Measurements from ENCODE around the gene SLC25A51.

SLC25A51 gene

DNA sequence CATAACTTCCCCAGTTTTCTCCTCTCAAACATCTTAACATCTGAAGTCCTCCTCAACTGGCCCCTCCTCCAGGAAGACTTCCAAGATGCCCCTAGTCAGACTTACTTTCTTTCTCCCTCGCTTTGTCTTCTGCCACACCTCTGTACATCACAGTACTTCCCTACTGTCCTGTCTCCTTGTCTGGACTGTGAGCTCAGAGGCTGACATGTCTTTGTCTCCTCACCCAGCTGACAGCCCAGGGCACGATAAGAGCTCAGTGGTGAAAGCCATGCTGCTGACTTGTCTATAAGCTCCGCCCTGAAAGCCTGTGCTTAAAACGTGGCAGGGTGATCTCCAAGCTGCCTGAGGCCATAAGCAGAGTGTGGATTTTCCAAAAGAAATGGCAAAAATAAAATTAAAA lies 33.0 kb upstream of the SLC25A51 start:
- DNase-seq (ENCODE audit: low spot score) = no peak

DNA sequence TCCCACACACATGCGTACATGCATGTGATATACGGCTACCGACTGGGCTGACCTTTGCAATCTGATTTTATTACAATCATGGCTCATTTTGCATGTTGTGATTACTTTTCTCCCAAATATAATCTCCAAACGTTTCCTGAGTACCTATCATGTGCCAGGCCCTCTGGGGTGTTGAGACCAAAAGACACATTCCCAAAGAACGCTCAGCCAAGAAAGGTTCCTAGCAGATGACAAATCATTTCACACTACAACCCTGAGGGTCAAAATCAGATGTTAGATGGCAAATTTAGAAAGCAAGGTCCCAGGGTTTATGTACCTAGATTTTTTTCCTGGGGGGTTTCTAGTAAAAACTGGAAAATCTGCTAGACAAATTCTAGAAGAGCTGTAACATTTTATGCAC lies 32.4 kb upstream of the SLC25A51 start:
- DNase-seq (ENCODE audit: low spot score) = no peak

DNA sequence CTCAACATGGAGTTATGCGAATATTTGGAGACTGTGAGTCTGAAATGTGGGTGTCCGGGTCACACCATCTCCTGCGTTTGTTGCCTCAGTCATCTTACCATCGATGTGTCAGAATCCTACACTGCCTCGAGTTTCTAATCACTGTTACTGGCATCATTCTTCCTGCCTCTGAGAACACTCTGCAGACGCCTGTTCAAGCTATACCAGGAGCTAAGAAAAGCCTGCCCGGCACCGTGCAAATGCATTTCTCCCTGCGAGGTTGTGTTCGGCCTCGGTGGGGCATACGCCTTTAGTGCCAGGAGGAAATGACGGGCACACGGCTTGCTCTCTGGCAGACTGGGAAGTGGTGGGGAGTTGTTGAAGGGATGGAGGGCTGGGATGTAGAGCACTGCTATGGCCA lies 31.2 kb upstream of the SLC25A51 start:
- no peak for DNase-seq (ENCODE audit: low spot score)

DNA sequence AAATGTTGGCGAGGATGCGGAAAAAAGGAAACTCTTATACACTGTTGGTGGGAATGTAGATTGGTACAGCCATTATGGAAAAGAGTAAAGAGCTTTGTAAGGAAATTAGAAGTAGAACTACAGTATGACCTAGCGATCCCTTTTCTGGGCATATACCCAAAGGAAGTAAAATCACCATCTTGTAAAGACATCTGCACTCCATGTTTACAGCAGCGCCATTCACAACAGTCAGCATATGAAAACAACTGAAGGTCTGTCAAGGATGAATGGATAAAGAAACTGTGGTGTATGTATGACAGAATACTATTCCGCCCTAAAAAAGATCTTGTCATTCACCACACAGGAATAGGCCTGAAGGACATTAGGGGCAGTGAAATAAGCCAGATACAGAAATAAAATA lies 27.7 kb upstream of the SLC25A51 start:
- no peak for DNase-seq (ENCODE audit: low spot score)

DNA sequence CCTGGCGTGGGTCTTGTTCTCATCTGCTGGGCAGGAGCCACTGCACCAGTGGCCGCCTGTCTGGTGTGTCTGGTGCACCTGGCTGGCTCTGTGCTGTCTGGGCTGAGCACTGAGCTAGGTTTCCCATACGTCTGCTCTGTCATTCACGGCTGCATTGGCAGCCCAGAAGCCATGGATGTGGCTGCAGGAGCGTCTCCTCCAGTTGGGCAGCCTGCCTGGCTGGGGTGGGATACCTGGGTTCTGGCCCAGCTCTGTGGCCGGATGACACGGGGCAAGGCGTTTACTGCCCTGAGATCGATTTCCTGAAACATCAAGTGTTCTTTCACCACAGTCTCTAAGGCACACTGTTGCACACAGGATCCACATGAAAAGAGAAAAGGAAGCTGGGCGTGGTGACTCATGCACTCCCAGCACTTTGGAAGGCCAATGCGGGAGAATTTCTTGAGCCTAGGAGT lies 25.5 kb upstream of the SLC25A51 start:
- no peak for DNase-seq (ENCODE audit: low spot score)

DNA sequence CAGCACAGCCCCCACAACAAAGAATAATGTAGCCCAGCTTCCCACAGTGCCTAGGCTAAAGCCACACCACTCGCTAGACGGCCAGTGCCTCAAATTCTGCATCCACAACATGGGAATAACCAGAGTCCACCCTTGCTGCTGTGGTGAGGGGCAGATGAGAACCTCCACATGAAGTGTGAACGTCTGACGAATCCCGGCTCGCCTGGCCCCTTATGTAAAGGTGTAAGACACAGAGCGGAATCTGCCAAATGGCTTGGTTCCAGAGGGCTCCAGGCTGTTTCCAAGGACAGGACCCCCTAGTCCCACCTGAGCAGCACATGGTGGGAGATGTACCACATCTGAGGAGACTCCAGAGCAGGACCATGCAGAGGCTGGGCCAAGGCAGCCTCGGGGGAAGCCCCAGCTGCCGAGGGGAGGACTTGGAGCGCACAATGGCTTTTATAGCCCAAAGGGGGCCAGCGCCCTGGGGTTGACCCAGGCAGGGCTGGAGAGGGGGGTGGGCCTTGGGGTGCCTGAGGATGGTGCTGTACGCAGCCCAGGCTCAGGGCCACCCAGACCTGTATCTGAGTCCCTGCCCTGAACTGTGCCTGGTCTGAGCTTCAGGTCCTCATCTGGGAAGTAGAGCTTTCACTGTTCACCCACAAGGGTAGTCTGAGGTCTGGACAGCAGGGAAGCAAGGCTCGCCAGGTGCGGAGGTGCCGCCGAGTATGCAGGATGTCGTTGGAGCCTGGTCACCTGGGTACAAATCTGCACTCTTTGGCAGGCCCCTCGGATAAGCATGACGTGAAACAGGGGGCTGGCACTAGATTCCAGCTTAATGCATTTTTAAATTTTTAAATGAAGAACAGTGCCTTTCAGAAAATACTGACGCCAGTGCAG lies 24.9 kb upstream of the SLC25A51 start:
- no peak for DNase-seq (ENCODE audit: low spot score)

DNA sequence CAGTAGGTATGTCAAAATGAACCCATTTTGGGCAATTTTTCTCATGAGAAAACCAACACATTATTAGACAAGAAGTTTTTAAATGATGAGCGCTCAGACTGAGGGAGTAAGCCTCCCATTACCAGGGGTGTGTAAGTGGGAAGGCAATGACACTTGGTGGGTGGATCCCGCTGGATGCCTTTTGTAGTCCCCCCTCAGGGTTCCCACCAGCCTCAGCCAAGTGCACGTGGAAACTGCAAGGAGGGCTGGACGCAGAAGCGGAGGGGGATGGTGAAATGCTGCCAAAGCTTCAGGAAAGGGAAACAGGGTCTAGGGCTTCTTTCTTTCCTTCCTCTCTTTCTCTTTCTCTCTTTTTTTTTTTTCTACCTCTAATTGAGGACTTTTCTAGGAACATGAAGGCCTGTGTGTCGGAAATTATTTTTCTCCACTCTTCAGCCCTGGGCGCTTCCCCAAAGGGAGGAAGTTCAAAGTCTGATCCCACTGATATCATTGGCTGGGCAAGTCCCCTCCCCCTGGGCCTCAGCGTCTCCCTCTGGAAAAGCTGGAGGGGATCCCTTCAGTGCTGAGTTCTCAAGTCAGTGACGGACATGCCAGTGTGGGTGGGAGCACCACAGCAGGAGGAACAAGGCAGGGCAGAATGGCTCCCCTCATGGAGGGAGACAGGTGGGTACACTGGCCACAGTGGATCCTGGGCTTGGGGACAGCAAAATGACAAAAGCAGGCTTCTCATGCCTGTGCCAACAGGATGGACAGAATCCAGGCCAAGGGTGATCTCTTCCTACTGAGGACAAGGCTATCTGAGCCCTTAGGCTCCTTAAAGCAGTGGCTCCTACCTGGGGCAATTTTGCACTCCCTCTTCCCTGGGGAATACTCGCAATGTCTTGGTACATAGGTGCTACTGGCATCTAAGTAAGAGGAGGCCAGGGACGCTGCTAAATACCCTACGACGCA lies 23.9 kb upstream of the SLC25A51 start:
- DNase-seq (ENCODE audit: low spot score) = no peak

DNA sequence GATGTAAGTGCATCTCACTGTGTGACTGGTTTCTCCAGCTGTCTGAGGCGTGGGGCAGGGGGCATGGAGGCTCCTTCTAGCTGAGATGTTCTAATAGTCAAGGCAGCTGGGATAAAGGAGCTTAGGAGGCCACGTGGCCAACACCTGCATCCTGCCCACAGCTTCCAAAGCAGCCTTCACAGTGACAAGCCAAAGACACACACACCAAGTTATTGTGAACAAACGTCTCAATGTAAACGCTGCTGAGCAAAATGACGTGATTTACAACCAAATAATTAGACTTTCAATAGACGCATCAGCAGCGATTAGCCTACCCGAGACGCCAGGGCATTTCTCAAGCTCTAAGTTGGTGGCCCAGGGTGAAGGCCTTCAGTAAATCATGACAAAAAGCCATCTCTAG lies 23.2 kb upstream of the SLC25A51 start:
- DNase-seq (ENCODE audit: low spot score) = no peak

DNA sequence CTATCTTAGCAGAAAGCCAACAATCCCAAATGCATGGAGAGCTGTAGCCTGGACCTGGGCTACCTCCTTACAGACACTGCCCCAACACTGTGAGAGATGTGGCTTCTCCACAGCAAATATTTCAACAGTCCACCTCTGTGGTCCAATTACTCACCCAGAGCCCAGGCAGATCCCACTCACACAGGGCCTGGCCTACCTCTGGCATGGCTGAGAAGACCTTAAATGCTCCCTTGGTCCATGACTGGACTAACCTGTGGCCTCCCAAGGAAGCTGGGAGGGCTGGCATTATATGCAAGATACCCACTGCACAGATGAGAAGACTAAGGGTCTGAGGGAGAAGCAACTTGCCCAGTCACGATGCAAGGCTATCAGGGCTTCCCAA lies 22.8 kb upstream of the SLC25A51 start:
- no peak for DNase-seq (ENCODE audit: low spot score)

DNA sequence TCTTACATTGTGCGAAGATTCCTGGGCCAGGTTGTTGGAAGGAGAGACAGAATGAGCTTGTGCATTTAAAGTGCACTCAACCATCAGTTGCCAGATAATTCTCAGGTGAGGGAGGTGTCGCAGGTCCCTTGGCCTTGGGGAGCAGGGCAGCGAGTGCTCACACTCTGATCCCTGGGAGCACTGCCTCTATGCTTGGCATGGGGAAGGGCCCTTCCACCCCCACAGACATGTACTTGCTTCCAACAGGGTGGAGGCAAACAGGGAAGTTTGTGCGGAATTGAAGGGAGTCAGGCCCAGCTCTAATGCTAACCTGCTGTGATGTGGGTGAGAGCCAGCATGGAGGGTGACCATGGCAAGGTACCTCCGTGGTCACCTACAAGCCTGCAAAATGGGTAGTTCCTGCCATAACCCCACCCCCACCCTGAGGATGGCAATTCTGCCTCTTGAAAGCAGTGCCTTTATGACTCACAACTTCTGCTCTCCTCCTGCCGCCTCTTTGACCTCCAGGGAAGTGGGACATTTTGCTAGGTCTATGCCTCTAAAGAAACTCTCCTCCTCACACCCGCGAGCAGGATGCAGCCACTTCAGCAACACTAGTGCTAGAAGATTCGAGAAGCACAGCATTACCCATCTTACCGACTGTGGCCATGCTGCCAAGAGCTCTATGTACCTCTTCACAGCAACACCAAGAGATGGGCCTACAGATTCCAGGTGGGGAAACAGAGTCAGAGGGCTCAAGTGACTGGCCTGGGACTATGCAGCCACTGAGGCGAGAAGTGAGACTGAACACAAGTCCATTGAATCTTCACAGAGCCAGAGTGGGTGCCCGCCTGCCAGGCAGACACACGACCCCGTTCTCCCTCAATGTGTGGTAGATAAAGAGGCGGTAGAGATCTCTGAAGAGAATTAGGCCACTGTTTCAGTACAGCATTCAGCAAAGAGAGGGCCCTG lies 22.1 kb upstream of the SLC25A51 start:
- DNase-seq (ENCODE audit: low spot score) = no peak

DNA sequence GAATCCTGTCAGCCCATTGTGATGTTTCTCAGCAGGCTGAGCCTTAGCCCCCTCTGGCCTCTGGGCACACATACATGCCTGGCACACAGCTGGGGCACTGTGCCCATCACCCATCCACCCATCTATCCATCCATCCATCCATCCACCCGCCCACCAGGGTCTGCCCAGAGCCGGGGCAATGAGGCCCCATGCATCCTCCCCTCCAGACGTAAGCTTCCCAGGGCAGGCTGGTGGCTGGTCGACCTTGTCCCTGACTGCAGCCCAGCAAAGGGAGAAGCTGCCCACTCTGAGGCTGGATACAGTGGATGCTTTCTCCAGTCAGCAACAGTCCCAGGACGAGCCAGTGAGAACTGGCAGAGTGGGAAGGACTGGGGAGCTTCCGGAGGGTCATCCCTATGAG lies 21.1 kb upstream of the SLC25A51 start:
- no peak for DNase-seq (ENCODE audit: low spot score)

DNA sequence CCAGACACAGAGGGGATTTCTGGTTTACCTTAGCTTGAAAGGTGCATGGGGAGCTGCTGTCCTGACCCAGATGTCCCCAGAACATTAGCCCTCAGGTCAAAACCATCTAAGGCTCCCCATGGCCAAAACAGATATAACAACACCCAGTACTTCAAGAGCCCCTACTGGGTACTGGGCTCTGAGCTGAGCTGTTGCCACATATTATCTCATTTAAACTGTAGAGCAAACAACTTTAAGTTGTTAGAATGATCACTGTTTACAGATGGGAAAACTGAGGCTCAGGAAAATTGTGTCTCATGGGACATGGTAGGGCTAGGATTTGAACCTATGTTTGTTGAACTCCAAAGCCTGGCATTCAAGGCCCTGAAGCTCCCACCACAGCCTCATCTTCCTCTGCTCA lies 20.6 kb upstream of the SLC25A51 start:
- no peak for DNase-seq (ENCODE audit: low spot score)

DNA sequence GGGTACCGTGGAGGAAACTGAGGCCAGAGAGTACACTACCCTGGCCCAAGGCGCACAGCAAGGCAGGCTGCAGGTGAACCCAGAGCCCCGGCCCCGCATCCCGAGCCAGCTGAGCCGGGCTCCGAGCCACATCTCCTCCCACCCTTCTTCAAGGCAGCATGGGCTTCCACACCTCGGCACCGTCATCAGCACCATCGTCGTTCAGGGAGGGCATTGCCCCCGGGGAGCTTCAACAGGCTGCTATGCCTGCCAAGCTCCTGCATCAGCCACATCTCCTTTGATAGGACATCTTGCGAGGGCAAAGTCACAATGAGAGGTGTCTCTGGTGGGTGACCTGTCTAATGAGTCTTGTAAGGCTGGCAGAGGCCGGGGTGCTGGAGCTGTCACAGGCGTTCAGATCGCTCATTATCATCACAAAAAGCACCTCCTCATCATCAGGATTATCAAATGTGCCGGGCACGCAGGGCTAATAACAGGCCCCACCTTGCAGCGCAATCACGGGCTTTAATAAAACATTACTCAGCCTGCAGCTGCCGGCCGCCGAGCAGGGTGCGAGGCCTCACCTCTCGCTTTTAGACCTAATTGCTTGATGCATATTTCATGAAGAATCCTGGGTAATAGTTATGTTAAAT lies 20.0 kb upstream of the SLC25A51 start:
- DNase-seq (ENCODE audit: low spot score) = no peak

DNA sequence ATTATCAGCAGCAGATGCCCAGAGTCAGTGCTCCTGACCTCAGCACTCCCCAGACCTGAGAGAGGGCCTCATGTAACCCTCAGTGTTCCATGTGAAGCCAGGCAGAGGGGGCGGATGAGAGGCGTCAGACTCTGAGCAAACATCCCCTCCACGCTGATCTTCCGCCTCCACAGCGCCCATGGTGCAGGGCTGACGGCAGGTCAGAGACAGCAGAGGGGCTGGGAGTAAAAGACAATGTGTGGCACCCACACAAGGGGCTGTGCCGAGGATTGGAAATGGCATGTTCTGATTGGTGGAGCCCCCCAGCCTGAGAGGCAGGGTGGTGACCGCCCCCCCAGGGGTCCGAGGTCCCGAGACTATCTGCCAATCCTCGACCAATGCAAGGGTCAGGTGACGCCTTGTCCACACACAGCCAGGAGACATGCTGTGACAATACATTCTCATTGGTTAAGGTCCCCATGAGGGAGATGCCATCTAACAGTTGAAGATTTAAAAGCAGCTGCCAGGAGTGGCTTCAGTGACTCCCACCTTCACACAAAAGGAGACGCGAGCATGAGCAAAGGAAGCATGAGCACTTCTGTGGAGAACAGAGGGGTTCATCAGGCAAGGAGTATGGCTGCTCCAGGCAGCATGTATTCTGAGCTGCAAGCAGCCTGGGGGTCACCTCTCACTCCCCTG lies 19.3 kb upstream of the SLC25A51 start:
- DNase-seq (ENCODE audit: low spot score) = no peak

DNA sequence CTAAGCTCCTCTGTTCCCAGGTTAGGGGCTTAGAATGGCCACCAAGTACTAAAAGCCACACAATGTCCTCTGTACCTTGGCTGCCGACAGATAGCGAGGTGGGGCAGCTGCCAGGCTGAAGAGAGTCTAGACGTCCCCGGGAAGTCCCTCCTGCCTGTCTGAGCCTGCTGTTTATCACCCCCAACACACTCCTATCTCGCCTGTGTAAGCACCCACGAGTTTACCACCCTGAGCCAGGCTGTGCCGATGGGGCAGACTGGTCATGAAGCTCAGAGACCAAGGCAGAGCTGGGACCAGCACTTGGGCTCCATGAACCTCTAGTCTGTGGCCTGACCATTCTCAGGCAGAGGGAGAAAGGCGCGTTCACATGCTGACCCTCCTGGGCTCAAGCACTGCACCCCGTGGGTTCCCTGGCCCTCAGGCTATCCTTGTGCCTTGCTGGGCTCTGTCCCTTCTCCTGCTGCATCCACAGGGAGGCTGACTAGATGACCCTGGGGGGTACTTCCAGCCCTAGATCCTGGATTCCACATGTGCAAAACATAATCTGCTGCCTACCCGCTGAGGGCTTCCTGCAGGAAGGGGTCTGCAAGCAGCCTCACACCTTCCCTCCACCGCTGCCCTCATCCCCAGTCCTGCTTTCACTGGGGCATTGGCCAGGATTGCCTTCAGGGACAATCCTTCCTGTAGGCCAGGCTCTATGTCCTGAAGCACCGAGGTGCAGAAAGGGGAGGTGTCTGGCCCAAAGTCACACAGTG lies 18.6 kb upstream of the SLC25A51 start:
- DNase-seq (ENCODE audit: low spot score) = no peak

DNA sequence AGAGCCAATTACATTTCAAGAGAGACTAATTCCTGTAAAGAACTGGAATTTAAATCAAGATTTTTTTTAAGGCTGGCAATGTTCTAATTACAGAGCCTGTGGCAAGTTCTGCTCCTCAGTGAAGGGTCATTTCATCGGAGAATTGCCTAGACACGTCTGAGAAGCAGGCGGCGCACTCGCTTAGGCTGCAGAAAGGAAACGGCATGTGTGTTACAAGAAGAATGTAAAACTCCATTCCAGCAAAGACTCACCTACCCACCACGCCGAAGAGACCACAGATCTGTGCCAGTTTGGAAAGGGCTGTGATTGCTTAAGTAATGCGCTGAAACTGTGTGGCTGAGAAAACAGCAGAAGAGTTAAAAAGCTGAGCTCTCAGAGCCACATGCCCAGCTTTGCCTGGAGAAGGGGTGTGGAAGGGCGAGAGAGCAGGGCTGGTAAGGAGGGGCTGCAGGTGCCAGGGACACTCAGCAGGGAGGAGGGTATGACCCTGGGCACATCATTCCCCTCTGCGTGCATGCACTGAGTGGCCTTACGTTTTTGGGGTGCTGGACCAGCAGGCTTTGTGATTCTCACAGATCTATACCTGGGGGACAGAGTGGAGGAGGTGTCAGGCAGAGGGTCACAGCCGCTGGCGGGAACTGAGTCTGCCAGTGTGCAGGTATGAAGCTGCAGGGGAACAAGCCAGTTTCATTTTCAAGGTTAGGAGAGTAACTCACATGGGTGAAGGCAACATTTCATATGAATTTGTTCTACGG lies 17.8 kb upstream of the SLC25A51 start:
- DNase-seq (ENCODE audit: low spot score) = no peak

DNA sequence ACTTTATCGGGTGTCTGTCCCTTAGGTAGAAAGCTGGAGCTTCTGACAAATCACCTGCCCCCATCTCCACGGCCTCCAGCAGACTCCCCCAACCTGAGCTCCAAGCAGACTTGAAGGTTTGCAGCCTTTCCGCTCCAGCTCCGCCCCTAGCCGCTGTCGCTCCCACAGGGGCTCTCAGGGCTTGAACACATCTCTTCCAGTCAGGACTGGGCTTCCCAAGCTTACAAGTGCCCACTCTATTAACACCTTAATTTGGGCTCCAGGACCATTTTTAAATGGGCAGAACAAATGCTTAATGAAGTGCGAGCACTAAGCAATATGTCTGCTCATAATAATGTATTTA lies 17.2 kb upstream of the SLC25A51 start:
- DNase-seq (ENCODE audit: low spot score) = no peak

DNA sequence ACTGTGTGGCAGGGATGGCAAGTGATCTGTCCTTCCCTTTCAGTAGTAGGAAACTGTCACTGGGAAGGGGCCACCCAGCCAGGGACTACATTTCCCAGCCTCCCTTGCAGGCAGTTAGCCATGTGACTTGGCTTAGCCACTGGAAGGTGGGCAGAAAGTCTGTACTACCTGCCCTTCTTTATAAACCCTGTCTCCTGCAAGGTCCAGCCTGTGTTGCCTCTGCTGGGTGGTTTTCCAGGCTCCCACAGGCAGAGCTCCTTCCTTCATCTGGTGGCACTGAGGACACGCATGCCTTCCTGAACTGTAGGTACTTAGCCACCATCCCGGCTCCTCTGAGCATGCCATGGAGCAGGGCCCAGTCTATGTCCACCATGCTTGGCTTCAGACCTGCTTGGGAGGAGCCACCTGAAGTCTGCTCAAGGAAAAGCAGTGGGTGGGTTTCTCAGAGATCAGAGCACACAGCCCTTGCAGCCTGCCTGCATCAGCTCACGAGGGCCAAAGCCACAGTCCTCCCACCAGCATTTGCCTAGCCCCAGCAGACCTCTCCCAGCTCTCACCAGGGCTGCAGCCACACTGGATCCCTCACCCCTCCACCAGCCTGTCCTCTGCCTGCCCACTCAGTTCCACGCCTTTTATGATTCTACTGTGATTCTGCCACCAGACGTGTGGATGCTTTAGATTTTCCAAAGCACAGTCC lies 16.7 kb upstream of the SLC25A51 start:
- no peak for DNase-seq (ENCODE audit: low spot score)

DNA sequence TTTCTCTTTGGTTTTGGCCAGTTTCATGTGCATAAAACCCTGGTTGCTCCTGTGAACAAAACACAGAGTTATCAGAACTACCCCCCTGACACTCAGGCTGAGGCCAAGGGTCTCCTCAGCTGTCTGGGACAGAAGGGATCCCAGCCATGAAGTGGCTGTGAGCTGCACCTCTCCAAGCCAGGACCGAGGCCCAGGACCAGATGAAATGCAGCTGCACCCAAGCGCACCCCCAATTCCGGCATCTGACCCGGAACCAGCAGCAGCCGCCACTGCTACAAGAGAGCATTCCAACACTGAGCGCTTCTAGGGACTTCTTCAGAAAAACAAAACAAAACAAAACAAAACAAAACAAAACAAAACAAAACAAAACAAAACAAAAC lies 16.0 kb upstream of the SLC25A51 start:
- no peak for DNase-seq (ENCODE audit: low spot score)

All from CD4-positive, alpha-beta T cell treated with Interleukin-15 for 4 hours (primary cell).